DOHH2 (cell line): ENCODE results near the gene ZNF180.
"Not testable (repeated sequence)": the region's sequence is repeated elsewhere in the genome, so short reads cannot be mapped to it uniquely, and the experiment has no call there.

Experiments
- H3F3A ChIP-seq: fragments of 200-600 bp; sonication (generic), shearing (Covaris generic); 2 replicates; pipeline ENCODE4 v1.6.0; 2016; ENCODE audit warnings: antibody characterized with exemption, mild to moderate bottlenecking; ENCODE audit not compliant: control insufficient read depth, insufficient read depth
- H3K27ac ChIP-seq: fragments of 200-600 bp; sonication (generic); 2 replicates; pipeline ENCODE4 v1.5.1; 2014; ENCODE audit warnings: low read depth, mild to moderate bottlenecking, low read length, moderate library complexity
- H3K27me3 ChIP-seq: fragments of 200-600 bp; sonication (generic); 2 replicates; pipeline ENCODE4 v1.6.1; 2014; ENCODE audit warnings: mild to moderate bottlenecking, low read length, mixed read lengths; ENCODE audit not compliant: control insufficient read depth
- H3K36me3 ChIP-seq: fragments of 200-600 bp; sonication (generic); 2 replicates; pipeline ENCODE4 v1.6.1; 2014; ENCODE audit warnings: mild to moderate bottlenecking, low read length, moderate library complexity, mixed read lengths; ENCODE audit not compliant: control insufficient read depth
- H3K4me1 ChIP-seq: fragments of 200-600 bp; sonication (generic); 2 replicates; pipeline ENCODE4 v1.6.1; 2014; ENCODE audit warnings: mild to moderate bottlenecking, low read length, mixed read lengths; ENCODE audit not compliant: control insufficient read depth
- H3K4me2 ChIP-seq: fragments of 200-600 bp; sonication (generic); 2 replicates; pipeline ENCODE4 v1.6.0; 2014; ENCODE audit warnings: mild to moderate bottlenecking, low read length, moderate library complexity
- H3K4me3 ChIP-seq: fragments of 200-600 bp; sonication (generic); 2 replicates; pipeline ENCODE4 v1.5.1; 2014; ENCODE audit warnings: mild to moderate bottlenecking, low read length, mixed read lengths
- H3K79me2 ChIP-seq: fragments of 200-600 bp; sonication (generic); 2 replicates; pipeline ENCODE4 v1.6.1; 2014; ENCODE audit warnings: mild to moderate bottlenecking, low read length, mixed read lengths; ENCODE audit not compliant: control insufficient read depth
- H3K9me2 ChIP-seq: fragments of 200-600 bp; sonication (generic); replicated peaks from 2 replicates; pipeline ENCODE4 v1.6.1; 2014; ENCODE audit warnings: mild to moderate bottlenecking, low read length, mixed read lengths; ENCODE audit not compliant: control insufficient read depth
- H3K9me3 ChIP-seq: fragments of 200-600 bp; sonication (generic); 2 replicates; pipeline ENCODE4 v1.6.1; 2014; ENCODE audit warnings: antibody characterized with exemption, low read length, mixed read lengths; ENCODE audit not compliant: control insufficient read depth, insufficient read depth
- H4K20me1 ChIP-seq: fragments of 200-600 bp; sonication (generic); 2 replicates; pipeline ENCODE4 v1.6.0; 2014; ENCODE audit warnings: low read depth, mild to moderate bottlenecking, antibody characterized with exemption, low read length, moderate library complexity; ENCODE audit not compliant: control insufficient read depth, insufficient read depth
- CTCF ChIP-seq: fragments of 200-600 bp; sonication (generic); IDR thresholded peaks from one replicate; pipeline ENCODE4 v1.5.1; 2014; ENCODE audit warnings: antibody characterized with exemption, mild to moderate bottlenecking, low read depth, low read length; ENCODE audit not compliant: poor library complexity, severe bottlenecking
- EZH2phosphoT487 ChIP-seq: fragments of 200-600 bp; sonication (generic); IDR thresholded peaks from 2 replicates; pipeline ENCODE4 v1.6.1; 2017; ENCODE audit warnings: borderline replicate concordance, mild to moderate bottlenecking, antibody characterized with exemption, low read length, moderate library complexity, mixed read lengths

ZNF180 gene

GRCh38 chr19:44476559-44477408 is 23.5 kb downstream of the ZNF180 start:
- no peaks in the 10 kb centered on the region for H4K20me1 ChIP-seq
- H3K36me3 ChIP-seq: peaks cover 41% of the 10 kb centered on the region
- no peaks in the 10 kb centered on the region for H3K79me2 ChIP-seq
- H3K9me2 ChIP-seq: no peaks in the 10 kb centered on the region
- H3K27me3 ChIP-seq: no peaks in the 10 kb centered on the region
- H3K9me3 ChIP-seq: peaks cover 79% of the 10 kb centered on the region
- H3F3A ChIP-seq: peaks cover 13% of the 10 kb centered on the region
- no peak overlapping the region for H3K27ac ChIP-seq
- H3K4me1 ChIP-seq: no peaks in the 10 kb centered on the region
- no peak overlapping the region for H3K4me2 ChIP-seq
- H3K4me3 ChIP-seq: no peak overlapping the region
- no peak for TF ChIP-seq CTCF
- TF ChIP-seq EZH2phosphoT487: no peak

- not testable (repeated sequence) for H4K20me1 ChIP-seq, H3K27me3 ChIP-seq, H3K9me2 ChIP-seq, H3F3A ChIP-seq, H3K79me2 ChIP-seq, H3K27ac ChIP-seq, H3K4me1 ChIP-seq, H3K4me3 ChIP-seq, H3K4me2 ChIP-seq, H3K36me3 ChIP-seq
- peaks cover 21% of the 10 kb centered on the region for H3K9me3 ChIP-seq
Observed at GRCh38 chr19:44468730-44469129, 31.6 kb downstream of the ZNF180 start.

GRCh38 chr19:44462600-44463286 is 37.6 kb downstream of the ZNF180 start:
- H3F3A ChIP-seq, H3K79me2 ChIP-seq, H3K27ac ChIP-seq, H3K9me3 ChIP-seq, H3K4me2 ChIP-seq, H3K9me2 ChIP-seq, H3K4me1 ChIP-seq, H3K4me3 ChIP-seq, H3K27me3 ChIP-seq, H3K36me3 ChIP-seq, H4K20me1 ChIP-seq: not testable (repeated sequence)

- not testable (repeated sequence) for H3K4me3 ChIP-seq, H3K36me3 ChIP-seq, H3F3A ChIP-seq, H3K27ac ChIP-seq, H4K20me1 ChIP-seq, H3K4me1 ChIP-seq, H3K9me2 ChIP-seq, H3K4me2 ChIP-seq, H3K79me2 ChIP-seq, H3K27me3 ChIP-seq
- peaks cover 18% of the 10 kb centered on the region; the same call in 1 of the 2 replicates for H3K9me3 ChIP-seq
Observed at GRCh38 chr19:44456016-44456415, 44.3 kb downstream of the ZNF180 start.
